ENCODE measurements around the gene RADX. TPM values are rescaled to one million over a fixed set of nuclear protein-coding genes. Genes with fewer than 3 reads are reported as not detected.

The RADX gene
- total RNA-seq, 1 experiment from 2014 or later = 4.3 TPM

DNA sequence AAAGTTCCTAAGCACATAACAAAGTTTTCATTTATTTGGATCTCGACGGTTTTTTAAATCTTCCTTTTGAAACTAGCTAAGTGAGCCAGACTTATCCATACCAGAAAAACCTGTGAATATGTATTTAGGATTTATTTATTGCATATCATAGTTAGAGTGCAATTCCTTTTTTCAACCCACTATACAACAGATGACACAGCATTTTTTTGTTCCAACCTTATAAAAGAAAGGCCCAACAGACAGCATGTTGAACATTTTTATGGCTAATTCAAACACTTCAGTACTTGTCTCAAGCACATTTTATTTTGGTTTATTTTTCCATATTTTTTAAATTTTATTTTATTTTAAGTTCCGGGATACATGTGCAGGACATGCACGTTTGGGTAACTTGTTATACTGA, 99.6 kb downstream of the RADX start:
- H3K4me1 Mint-ChIP-seq (ENCODE audit: low read depth, unreplicated experiment) = peaks cover 11% of the 10 kb centered on the region
- no peaks in the 10 kb centered on the region for H3K27me3 Mint-ChIP-seq (ENCODE audit: unreplicated experiment)
- TF ChIP-seq, protein P1, sequence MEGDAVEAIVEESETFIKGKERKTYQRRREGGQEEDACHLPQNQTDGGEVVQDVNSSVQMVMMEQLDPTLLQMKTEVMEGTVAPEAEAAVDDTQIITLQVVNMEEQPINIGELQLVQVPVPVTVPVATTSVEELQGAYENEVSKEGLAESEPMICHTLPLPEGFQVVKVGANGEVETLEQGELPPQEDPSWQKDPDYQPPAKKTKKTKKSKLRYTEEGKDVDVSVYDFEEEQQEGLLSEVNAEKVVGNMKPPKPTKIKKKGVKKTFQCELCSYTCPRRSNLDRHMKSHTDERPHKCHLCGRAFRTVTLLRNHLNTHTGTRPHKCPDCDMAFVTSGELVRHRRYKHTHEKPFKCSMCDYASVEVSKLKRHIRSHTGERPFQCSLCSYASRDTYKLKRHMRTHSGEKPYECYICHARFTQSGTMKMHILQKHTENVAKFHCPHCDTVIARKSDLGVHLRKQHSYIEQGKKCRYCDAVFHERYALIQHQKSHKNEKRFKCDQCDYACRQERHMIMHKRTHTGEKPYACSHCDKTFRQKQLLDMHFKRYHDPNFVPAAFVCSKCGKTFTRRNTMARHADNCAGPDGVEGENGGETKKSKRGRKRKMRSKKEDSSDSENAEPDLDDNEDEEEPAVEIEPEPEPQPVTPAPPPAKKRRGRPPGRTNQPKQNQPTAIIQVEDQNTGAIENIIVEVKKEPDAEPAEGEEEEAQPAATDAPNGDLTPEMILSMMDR (IDR thresholded peaks at IDR 0.05; ENCODE audit: unreplicated experiment) = no peak
- intact Hi-C loops (cut with micrococcal nuclease; ENCODE audit: unreplicated experiment) = no loop called here
- no peak overlapping the region for H3K4me3 Mint-ChIP-seq (ENCODE audit: low read depth, unreplicated experiment)
- no peaks in the 10 kb centered on the region for H3K9me3 Mint-ChIP-seq (ENCODE audit: low read depth, unreplicated experiment)
- BruUV-seq (replicated peaks) = no TSS peak
- DNase-seq = no peak
- H3K27ac Mint-ChIP-seq (ENCODE audit: unreplicated experiment) = no peak overlapping the region
- CTCF ChIA-PET = no interaction called here
- H3K36me3 Mint-ChIP-seq (ENCODE audit: insufficient read depth, unreplicated experiment) = no peaks in the 10 kb centered on the region

DNA sequence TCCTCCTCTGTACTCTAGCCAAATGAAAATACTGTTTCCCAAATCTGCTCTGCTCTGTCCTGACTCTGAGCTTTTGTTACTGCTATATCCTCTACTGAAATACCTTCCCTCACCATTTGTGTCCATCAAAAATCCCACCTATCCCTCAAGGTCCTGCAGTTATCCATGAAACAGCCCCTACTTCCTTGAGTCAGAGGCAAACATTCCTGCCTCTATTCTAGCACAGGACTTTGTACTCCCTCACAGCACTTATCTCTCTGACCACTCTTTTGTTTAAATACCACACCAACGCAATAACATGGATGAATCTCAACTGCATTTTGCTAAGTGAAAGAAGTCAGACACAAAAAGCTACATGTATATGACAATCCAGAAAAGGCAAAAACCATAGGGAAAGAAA, 104.2 kb downstream of the RADX start:
- Mint-ChIP-seq H3K4me3 (ENCODE audit: low read depth, unreplicated experiment) (peak overlapping the region; percentile 31), H3K9me3 (ENCODE audit: low read depth, unreplicated experiment) (no peaks in the 10 kb centered on the region), H3K36me3 (ENCODE audit: insufficient read depth, unreplicated experiment) (no peaks in the 10 kb centered on the region), H3K27ac (ENCODE audit: unreplicated experiment) (peak overlapping the region; percentile 1), H3K27me3 (ENCODE audit: unreplicated experiment) (no peaks in the 10 kb centered on the region), H3K4me1 (ENCODE audit: low read depth, unreplicated experiment) (peaks cover 38% of the 10 kb centered on the region)
- CTCF ChIA-PET = interaction anchor here (1.4 kb wide), 1 partner anchor 86 kb away, joined by 3 read pairs; the partner anchor contains the start of gene TBC1D8B
- DNase-seq = no peak
- intact Hi-C loops (cut with micrococcal nuclease; ENCODE audit: unreplicated experiment) = no loop called here
- TF ChIP-seq, protein P1 (IDR thresholded peaks at IDR 0.05; ENCODE audit: unreplicated experiment) = no peak
- no TSS peak for BruUV-seq (replicated peaks)

DNA sequence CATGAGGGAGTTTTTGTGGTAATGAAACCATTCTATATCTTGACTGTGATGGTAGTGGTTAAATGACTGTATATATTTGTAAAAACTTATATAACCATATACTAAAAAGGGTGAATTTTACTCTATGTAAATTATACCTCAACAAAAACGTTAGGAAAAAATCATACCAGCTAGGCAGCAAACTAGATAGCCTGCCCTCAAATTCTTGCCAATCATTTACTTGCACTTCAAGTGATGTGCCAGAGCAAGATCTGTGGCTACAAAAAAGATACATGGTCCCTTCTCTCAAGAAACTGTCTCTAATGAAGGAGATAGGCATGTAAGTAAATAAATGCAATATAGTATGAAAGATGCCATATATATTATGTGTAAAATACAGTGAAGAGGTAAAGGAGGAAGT, 104.7 kb downstream of the RADX start:
- TF ChIP-seq, protein P1 (IDR thresholded peaks at IDR 0.05; ENCODE audit: unreplicated experiment) = no peak
- Mint-ChIP-seq H3K27ac (ENCODE audit: unreplicated experiment) (no peak overlapping the region), H3K27me3 (ENCODE audit: unreplicated experiment) (no peaks in the 10 kb centered on the region), H3K9me3 (ENCODE audit: low read depth, unreplicated experiment) (no peaks in the 10 kb centered on the region), H3K4me3 (ENCODE audit: low read depth, unreplicated experiment) (peak overlapping the region; percentile 31), H3K36me3 (ENCODE audit: insufficient read depth, unreplicated experiment) (no peaks in the 10 kb centered on the region), H3K4me1 (ENCODE audit: low read depth, unreplicated experiment) (peaks cover 38% of the 10 kb centered on the region)
- BruUV-seq (replicated peaks) = no TSS peak
- CTCF ChIA-PET = interaction anchor here (1.4 kb wide), 1 partner anchor 86 kb away, joined by 3 read pairs; the partner anchor contains the start of gene TBC1D8B
- DNase-seq = no peak
- intact Hi-C loops (cut with micrococcal nuclease; ENCODE audit: unreplicated experiment) = no loop called here

DNA sequence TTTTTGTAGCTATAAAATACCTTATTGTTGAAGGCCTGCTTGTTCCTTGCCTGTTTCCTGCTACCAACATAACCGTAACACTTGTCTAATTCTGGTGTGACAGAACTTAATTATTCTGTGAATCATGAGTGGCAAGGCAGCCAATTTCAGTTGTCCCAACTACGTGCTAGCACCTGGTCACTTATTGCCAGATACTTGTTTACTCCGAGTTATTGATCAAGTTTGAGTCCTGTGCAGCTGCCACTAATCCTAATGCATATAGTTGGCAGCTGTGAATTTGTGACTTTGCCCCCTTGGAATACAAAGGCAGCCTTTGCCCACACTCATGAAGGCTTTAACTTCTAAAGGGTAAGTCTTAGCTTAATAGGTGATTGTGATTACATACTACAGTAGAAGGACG, 106.9 kb downstream of the RADX start:
- Mint-ChIP-seq H3K9me3 (ENCODE audit: low read depth, unreplicated experiment) (no peaks in the 10 kb centered on the region), H3K4me1 (ENCODE audit: low read depth, unreplicated experiment) (peaks cover 38% of the 10 kb centered on the region), H3K36me3 (ENCODE audit: insufficient read depth, unreplicated experiment) (no peaks in the 10 kb centered on the region), H3K27me3 (ENCODE audit: unreplicated experiment) (no peaks in the 10 kb centered on the region), H3K27ac (ENCODE audit: unreplicated experiment) (peak overlapping the region; percentile 72), H3K4me3 (ENCODE audit: low read depth, unreplicated experiment) (peak overlapping the region; percentile 14)
- intact Hi-C loops (cut with micrococcal nuclease; ENCODE audit: unreplicated experiment) = no loop called here
- DNase-seq = peak; percentile 8
- TF ChIP-seq, protein P1 (IDR thresholded peaks at IDR 0.05; ENCODE audit: unreplicated experiment) = no peak
- no TSS peak for BruUV-seq (replicated peaks)
- CTCF ChIA-PET = interaction anchor here (0.7 to 0.8 kb wide), 3 partner anchors 9 to 12 kb away, joined by 3 read pairs; no protein-coding TSS in a partner anchor
